Measurements from ENCODE around the gene STXBP3.

- TF ChIP-seq CTCF (IDR thresholded peaks at IDR 0.05; ENCODE audit: poor library complexity, severe bottlenecking), result no peak
- TF ChIP-seq EZH2 (IDR thresholded peaks at IDR 0.05; ENCODE audit: borderline replicate concordance, insufficient read depth, low read length, poor library complexity, severe bottlenecking), result no peak
- TF ChIP-seq EP300 (conservative IDR thresholded peaks at IDR 0.05; ENCODE audit: poor library complexity, severe bottlenecking), result no peak
- no peak for TF ChIP-seq REST (IDR thresholded peaks at IDR 0.05; ENCODE audit: borderline replicate concordance)
- TF ChIP-seq TAF1 (IDR thresholded peaks at IDR 0.05; ENCODE audit: low read depth), result no peak
- no peak for TF ChIP-seq RAD21 (conservative IDR thresholded peaks at IDR 0.05)
Measured at GRCh38 chr1:108701176-108701849, 45.2 kb upstream of the STXBP3 start.

Measured in neural cell (in vitro differentiated cells).